GM23338 (cell line): ENCODE data around the gene TBC1D17. TPM values are rescaled to one million over a fixed set of nuclear protein-coding genes. Genes with fewer than 3 reads are reported as not detected.

Experiments
- ATAC-seq: fragments of 200-7000 bp; cut with Tn5 transposase; 3 replicates; pipeline ENCODE4 v1.9.1; 2020
- DNase-seq: peaks from one replicate; pipeline ENCODE4 v3.0.0-alpha.2; 2015; ENCODE audit warnings: low spot score
- H2AFZ ChIP-seq: fragments of 200-600 bp; sonication (generic); 2 replicates; pipeline ENCODE4 v1.8.0; 2016; ENCODE audit warnings: antibody characterized with exemption, mild to moderate bottlenecking, moderate library complexity
- H3F3A ChIP-seq: fragments of 200-600 bp; sonication (generic); replicated peaks from 2 replicates; pipeline ENCODE4 v1.8.0; 2017; ENCODE audit warnings: antibody characterized with exemption, mixed run types, low read depth
- H3K27ac ChIP-seq: fragments of 200-600 bp; sonication (generic); 2 replicates; pipeline ENCODE4 v1.6.1; 2016; ENCODE audit warnings: low read depth
- H3K27me3 ChIP-seq: fragments of 200-600 bp; sonication (generic); 2 replicates; pipeline ENCODE4 v1.8.0; 2016; ENCODE audit warnings: mild to moderate bottlenecking, mixed run types, moderate library complexity; ENCODE audit not compliant: insufficient read depth
- H3K36me3 ChIP-seq: fragments of 200-600 bp; sonication (generic); 2 replicates; pipeline ENCODE4 v1.8.0; 2016; ENCODE audit warnings: mild to moderate bottlenecking; ENCODE audit not compliant: insufficient read depth
- H3K4me1 ChIP-seq: fragments of 200-600 bp; sonication (generic); 2 replicates; pipeline ENCODE4 v1.8.0; 2016; ENCODE audit warnings: mild to moderate bottlenecking, moderate library complexity; ENCODE audit not compliant: insufficient read depth
- H3K4me2 ChIP-seq: fragments of 200-600 bp; sonication (generic); 2 replicates; pipeline ENCODE4 v1.7.1; 2017; ENCODE audit warnings: mixed run types
- H3K4me3 ChIP-seq: fragments of 200-600 bp; sonication (generic); 2 replicates; pipeline ENCODE4 v1.6.1; 2016; ENCODE audit warnings: mixed run types
- H3K79me2 ChIP-seq: fragments of 200-600 bp; sonication (generic); replicated peaks from 2 replicates; pipeline ENCODE4 v1.8.0; 2017; ENCODE audit warnings: mild to moderate bottlenecking; ENCODE audit not compliant: insufficient read depth
- H3K9me2 ChIP-seq: fragments of 200-600 bp; sonication (generic); 2 replicates; pipeline ENCODE4 v1.8.0; 2017; ENCODE audit not compliant: insufficient read depth
- H4K20me1 ChIP-seq: fragments of 200-600 bp; sonication (generic); replicated peaks from 2 replicates; pipeline ENCODE4 v1.8.0; 2017; ENCODE audit warnings: mild to moderate bottlenecking; ENCODE audit not compliant: insufficient read depth
- H3K27ac Mint-ChIP-seq: 2 replicates; pipeline ENCODE4 v1.8.0; 2020; ENCODE audit warnings: inconsistent platforms, mild to moderate bottlenecking, moderate library complexity, mixed read lengths
- H3K27me3 Mint-ChIP-seq: 3 replicates; pipeline ENCODE4 v1.8.0; 2022; ENCODE audit warnings: low read depth, mild to moderate bottlenecking, moderate library complexity, mixed read lengths, inconsistent platforms; ENCODE audit not compliant: insufficient read depth, poor library complexity
- H3K36me3 Mint-ChIP-seq: 3 replicates; pipeline ENCODE4 v1.8.0; 2021; ENCODE audit warnings: low read depth, mild to moderate bottlenecking, inconsistent platforms, moderate library complexity, mixed read lengths
- H3K4me1 Mint-ChIP-seq: 3 replicates; pipeline ENCODE4 v1.8.0; 2020; ENCODE audit warnings: mild to moderate bottlenecking, inconsistent platforms, mixed read lengths
- H3K4me3 Mint-ChIP-seq: 3 replicates; pipeline ENCODE4 v1.8.0; 2021; ENCODE audit warnings: moderate library complexity, mild to moderate bottlenecking, inconsistent platforms, mixed read lengths
- H3K9me3 Mint-ChIP-seq: 3 replicates; pipeline ENCODE4 v1.8.0; 2020; ENCODE audit warnings: moderate library complexity, mild to moderate bottlenecking, inconsistent platforms, mixed read lengths
- JUNB ChIP-seq: IDR thresholded peaks from one replicate; pipeline ENCODE4 v1.6.1; 2016; ENCODE audit warnings: antibody characterized with exemption; ENCODE audit not compliant: unreplicated experiment
- ZNF114 ChIP-seq: fragments of 250-450 bp; sonication (Bioruptor Pico); IDR thresholded peaks from 2 replicates; pipeline ENCODE4 v1.5.0; 2020; ENCODE audit warnings: mild to moderate bottlenecking, moderate library complexity
- polyA plus RNA-seq: library from polyadenylated mRNA; unstranded; fragments of >200 nt; fragmentation: Nextera tagmentation; extraction: Ambion mirVana; gene quantifications from 2 replicates; pipeline ENCODE4 v1.2.1, GENCODE V29; 2016
- total RNA-seq: library from RNA; depleted of rRNA; stranded (reverse); fragments of >200 nt; shearing (Covaris generic); gene quantifications from 2 replicates; pipeline ENCODE4 v1.2.3, GENCODE V29; 2014
- TF ChIP-seq, protein P1 (sequence below), 2 experiments: fragments of 200-600 bp in 1 of 2; sonication (generic) in 1 of 2; conservative IDR thresholded peaks; 2 replicates each; pipeline versions ENCODE4 v1.5.1 to v1.6.1; 2016 to 2017; ENCODE audit warnings: antibody characterized with exemption in 2 of 2, low read depth in 2 of 2, mild to moderate bottlenecking in 2 of 2, moderate library complexity in 1 of 2
- TF ChIP-seq, protein P2 (sequence below): IDR thresholded peaks from one replicate; pipeline ENCODE4 v1.6.1; 2018; ENCODE audit warnings: antibody characterized with exemption; ENCODE audit not compliant: unreplicated experiment

The TBC1D17 gene
- total and polyA plus RNA-seq, 2 experiments from 2014 or later = 19.3 to 43.1 TPM

DNA sequence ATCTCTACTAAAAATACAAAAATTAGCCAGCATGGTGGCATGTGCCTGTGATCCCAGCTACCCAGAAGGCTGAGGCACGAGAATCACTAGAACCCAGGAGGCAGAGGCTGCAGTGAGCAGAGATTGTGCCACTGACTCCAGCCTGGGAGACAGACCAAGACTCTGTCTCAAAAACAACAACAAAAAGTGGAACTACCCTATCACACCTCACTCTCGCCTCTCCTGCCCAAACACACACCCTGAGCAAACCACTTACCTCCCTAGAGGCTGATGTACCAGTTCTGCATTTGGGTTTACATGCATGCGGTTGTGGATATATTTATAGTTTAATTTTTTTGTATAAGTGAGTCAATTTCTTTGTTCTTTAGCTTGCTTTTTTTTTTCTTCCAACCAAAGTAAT lies 34.2 kb upstream of the TBC1D17 start (continued):
- TF ChIP-seq, protein P1, sequence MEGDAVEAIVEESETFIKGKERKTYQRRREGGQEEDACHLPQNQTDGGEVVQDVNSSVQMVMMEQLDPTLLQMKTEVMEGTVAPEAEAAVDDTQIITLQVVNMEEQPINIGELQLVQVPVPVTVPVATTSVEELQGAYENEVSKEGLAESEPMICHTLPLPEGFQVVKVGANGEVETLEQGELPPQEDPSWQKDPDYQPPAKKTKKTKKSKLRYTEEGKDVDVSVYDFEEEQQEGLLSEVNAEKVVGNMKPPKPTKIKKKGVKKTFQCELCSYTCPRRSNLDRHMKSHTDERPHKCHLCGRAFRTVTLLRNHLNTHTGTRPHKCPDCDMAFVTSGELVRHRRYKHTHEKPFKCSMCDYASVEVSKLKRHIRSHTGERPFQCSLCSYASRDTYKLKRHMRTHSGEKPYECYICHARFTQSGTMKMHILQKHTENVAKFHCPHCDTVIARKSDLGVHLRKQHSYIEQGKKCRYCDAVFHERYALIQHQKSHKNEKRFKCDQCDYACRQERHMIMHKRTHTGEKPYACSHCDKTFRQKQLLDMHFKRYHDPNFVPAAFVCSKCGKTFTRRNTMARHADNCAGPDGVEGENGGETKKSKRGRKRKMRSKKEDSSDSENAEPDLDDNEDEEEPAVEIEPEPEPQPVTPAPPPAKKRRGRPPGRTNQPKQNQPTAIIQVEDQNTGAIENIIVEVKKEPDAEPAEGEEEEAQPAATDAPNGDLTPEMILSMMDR (conservative IDR thresholded peaks at IDR 0.05; ENCODE audit: low read depth in 2 of 2) = no peak
- TF ChIP-seq, protein P2, sequence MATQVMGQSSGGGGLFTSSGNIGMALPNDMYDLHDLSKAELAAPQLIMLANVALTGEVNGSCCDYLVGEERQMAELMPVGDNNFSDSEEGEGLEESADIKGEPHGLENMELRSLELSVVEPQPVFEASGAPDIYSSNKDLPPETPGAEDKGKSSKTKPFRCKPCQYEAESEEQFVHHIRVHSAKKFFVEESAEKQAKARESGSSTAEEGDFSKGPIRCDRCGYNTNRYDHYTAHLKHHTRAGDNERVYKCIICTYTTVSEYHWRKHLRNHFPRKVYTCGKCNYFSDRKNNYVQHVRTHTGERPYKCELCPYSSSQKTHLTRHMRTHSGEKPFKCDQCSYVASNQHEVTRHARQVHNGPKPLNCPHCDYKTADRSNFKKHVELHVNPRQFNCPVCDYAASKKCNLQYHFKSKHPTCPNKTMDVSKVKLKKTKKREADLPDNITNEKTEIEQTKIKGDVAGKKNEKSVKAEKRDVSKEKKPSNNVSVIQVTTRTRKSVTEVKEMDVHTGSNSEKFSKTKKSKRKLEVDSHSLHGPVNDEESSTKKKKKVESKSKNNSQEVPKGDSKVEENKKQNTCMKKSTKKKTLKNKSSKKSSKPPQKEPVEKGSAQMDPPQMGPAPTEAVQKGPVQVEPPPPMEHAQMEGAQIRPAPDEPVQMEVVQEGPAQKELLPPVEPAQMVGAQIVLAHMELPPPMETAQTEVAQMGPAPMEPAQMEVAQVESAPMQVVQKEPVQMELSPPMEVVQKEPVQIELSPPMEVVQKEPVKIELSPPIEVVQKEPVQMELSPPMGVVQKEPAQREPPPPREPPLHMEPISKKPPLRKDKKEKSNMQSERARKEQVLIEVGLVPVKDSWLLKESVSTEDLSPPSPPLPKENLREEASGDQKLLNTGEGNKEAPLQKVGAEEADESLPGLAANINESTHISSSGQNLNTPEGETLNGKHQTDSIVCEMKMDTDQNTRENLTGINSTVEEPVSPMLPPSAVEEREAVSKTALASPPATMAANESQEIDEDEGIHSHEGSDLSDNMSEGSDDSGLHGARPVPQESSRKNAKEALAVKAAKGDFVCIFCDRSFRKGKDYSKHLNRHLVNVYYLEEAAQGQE = no peak
- TF ChIP-seq ZNF114 (CRISPR knock-in tag) = no peak

DNA sequence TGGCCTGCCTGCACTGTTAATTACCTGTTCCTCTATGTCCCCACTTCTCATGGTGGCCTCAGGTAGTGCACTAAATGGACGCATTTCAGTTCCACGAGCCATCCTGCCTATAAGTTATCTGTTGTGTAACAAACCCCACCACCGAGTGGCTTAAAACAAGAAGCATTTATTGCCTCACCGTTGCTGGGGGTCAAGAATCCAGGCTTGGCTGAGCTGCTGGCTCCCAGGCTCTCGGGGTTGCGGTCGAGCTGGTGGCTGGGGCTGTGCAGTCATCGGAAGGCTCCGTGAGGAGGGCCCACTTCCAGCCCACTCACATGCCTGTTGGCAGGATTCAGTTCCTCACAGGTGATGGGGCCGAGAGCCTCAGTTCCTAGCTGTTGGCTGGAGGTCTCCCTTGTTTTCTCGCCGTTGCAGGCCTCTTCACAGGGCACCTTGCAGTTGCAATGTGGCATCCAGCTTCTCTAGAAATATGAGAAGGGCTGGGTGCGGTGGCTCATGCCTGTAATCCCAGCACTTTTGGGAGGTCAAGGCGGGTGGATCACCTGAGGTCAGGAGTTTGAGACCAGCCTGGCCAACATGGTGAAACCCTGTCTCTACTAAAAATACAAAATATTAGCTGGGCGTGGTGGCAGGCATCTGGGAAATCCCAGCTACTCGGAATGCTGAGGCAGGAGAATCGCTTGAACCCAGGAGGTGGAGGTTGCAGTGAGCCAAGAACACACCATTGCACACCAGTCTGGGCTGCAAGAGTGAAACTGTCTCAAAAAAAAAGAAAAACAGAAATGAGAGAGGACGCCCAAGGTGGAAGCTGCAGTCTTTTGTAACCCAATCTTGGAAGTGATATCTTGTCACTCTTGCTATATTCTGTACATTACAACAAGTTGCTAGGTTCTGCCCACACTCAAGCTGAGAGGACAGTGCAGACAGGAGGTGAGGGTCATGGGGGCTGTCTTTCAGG lies 33.1 kb upstream of the TBC1D17 start:
- Mint-ChIP-seq H3K9me3 (peaks cover 5% of the 10 kb centered on the region; the same call in 2 of the 3 replicates), H3K4me1 (peaks cover 9% of the 10 kb centered on the region), H3K27me3 (peaks cover 5% of the 10 kb centered on the region), H3K36me3 (peaks cover 21% of the 10 kb centered on the region), H3K4me3 (no peak overlapping the region), H3K27ac (no peak overlapping the region)
- Histone ChIP-seq H2AFZ (no peak overlapping the region), H3K27me3 (no peaks in the 10 kb centered on the region), H3K9me2 (0 out of 2 replicates have a peak, but pooled peaks cover 3% of the 10 kb centered on the region), H3K79me2 (0 out of 2 replicates have a peak, but pooled peaks cover 9% of the 10 kb centered on the region), H3K4me3 (no peak overlapping the region), H3K36me3 (no peaks in the 10 kb centered on the region), H3K4me1 (no peaks in the 10 kb centered on the region), H3F3A (0 out of 2 replicates have a peak, but pooled peaks cover 7% of the 10 kb centered on the region), H3K27ac (no peak overlapping the region), H4K20me1 (peaks cover 15% of the 10 kb centered on the region), H3K4me2 (no peak overlapping the region)
- DNase-seq (no peak), ATAC-seq (no peak)
- TF ChIP-seq JUNB = no peak
- TF ChIP-seq, protein P1 (conservative IDR thresholded peaks at IDR 0.05; ENCODE audit: low read depth in 2 of 2) = no peak
- TF ChIP-seq, protein P2 = no peak
